Memory B cell (primary cell): ENCODE results near the gene ITSN2.

Experiments
- ATAC-seq: fragments of 150-1000 bp; cut with Tn5 transposase; 2 replicates; pipeline ENCODE4 v1.10.0; 2021; ENCODE audit warnings: low read depth, mild to moderate bottlenecking, moderate library complexity
- DNase-seq, 2 donors: peaks; one replicate each; pipeline ENCODE4 v3.0.0; 2022; ENCODE audit warnings: low spot score in 2 of 2
- H3K27ac Mint-ChIP-seq: one replicate; pipeline ENCODE4 v1.8.0; 2022; ENCODE audit warnings: mild to moderate bottlenecking, moderate library complexity, mixed read lengths
- H3K27me3 Mint-ChIP-seq: one replicate; pipeline ENCODE4 v1.8.0; 2022; ENCODE audit warnings: mixed read lengths
- H3K36me3 Mint-ChIP-seq: one replicate; pipeline ENCODE4 v1.8.0; 2022; ENCODE audit warnings: mild to moderate bottlenecking, mixed read lengths
- H3K4me1 Mint-ChIP-seq: one replicate; pipeline ENCODE4 v1.8.0; 2022; ENCODE audit warnings: mixed read lengths
- H3K4me3 Mint-ChIP-seq: one replicate; pipeline ENCODE4 v1.8.0; 2022; ENCODE audit warnings: mild to moderate bottlenecking, moderate library complexity, mixed read lengths
- H3K9me3 Mint-ChIP-seq: one replicate; pipeline ENCODE4 v1.8.0; 2022; ENCODE audit warnings: mixed read lengths

Gene ITSN2

DNA sequence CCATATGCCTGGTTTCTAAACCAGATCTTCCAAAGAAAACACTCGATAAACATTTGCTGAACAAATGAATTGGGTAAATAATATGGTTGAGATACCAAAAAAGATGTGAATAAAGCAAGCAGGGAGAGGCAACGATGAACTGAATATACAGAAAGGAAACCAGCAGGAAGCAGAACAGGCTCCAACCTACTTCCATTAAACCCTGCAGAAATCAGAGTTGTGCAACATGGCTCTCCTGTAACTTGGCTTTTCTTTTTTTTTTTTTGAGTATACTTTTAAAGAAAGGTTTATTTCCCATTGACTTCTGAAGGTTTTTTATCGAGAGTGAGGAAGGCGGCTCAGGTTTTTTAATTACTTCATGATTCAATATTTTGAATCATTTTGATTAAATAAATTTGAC is 23.5 kb downstream of the ITSN2 start:
- H3K27me3 Mint-ChIP-seq = no peaks in the 10 kb centered on the region
- no peak for ATAC-seq
- H3K4me3 Mint-ChIP-seq = no peak overlapping the region
- H3K36me3 Mint-ChIP-seq = peaks cover 15% of the 10 kb centered on the region
- DNase-seq = no peak
- peaks cover 58% of the 10 kb centered on the region for H3K4me1 Mint-ChIP-seq
- peaks cover 3% of the 10 kb centered on the region for H3K9me3 Mint-ChIP-seq
- peak overlapping the region; percentile 71 for H3K27ac Mint-ChIP-seq

DNA sequence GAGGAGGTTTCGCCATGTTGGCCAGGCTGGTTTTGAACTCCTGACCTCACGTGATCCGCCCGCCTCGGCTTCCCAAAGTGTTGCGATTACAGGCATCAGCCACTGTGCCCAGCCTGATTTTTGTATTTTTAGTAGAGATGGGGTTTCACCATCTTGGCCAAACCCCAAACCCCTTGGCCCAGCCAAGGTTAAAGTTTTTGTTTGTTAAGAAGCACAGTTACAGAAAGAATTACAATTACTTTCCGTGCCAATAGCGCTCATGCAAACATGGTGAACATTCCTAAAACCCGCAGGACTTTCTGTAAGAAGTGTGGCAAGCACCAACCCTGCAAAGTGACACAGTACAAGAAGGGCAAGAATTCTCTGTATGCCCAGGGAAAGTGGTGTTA is 26.1 kb downstream of the ITSN2 start:
- H3K36me3 Mint-ChIP-seq = peaks cover 8% of the 10 kb centered on the region
- H3K4me1 Mint-ChIP-seq = peaks cover 51% of the 10 kb centered on the region
- no peak for DNase-seq
- no peak for ATAC-seq
- H3K4me3 Mint-ChIP-seq = no peak overlapping the region
- H3K27me3 Mint-ChIP-seq = no peaks in the 10 kb centered on the region
- H3K9me3 Mint-ChIP-seq = peaks cover 3% of the 10 kb centered on the region
- H3K27ac Mint-ChIP-seq = peak overlapping the region; percentile 90

DNA sequence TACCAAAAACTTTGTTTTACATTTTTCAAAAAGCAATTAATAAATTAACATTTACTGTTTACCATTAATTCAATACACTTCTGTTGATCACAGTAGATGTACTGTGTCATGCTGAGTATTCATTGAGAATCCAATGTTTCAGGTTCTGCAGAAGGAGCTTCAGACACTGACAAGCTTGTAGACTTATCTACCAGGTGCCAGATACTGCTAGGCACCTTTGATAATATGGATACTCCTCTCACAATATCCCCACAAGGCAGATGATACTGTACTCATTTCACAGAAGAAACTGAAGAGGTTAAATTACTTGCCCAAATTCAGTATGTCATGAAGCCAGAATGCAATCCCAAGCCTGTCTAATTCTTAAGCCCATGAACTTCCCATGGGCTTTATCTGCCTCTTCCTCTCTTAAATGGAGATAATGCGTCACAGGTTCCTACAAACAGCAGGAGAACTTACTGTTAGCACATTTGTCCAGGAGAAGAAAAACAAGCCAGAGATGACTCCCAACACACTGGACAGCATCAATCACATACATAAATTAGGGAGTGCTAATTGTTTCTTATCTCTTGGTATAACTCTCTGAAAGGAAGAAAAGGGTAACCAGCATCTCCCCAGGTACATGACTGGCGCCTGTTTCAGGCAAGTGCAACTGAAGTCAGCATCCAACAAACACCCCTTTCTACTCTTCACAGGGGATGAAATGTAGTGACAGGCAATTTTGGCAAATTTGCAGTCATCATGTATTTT is 27.4 kb downstream of the ITSN2 start:
- H3K4me1 Mint-ChIP-seq = peaks cover 42% of the 10 kb centered on the region
- peaks cover 6% of the 10 kb centered on the region for H3K36me3 Mint-ChIP-seq
- peak overlapping the region; percentile 21 for H3K4me3 Mint-ChIP-seq
- H3K27me3 Mint-ChIP-seq = no peaks in the 10 kb centered on the region
- H3K27ac Mint-ChIP-seq = peak overlapping the region; percentile 90
- ATAC-seq = no peak
- peaks cover 3% of the 10 kb centered on the region for H3K9me3 Mint-ChIP-seq
- no peak for DNase-seq

DNA sequence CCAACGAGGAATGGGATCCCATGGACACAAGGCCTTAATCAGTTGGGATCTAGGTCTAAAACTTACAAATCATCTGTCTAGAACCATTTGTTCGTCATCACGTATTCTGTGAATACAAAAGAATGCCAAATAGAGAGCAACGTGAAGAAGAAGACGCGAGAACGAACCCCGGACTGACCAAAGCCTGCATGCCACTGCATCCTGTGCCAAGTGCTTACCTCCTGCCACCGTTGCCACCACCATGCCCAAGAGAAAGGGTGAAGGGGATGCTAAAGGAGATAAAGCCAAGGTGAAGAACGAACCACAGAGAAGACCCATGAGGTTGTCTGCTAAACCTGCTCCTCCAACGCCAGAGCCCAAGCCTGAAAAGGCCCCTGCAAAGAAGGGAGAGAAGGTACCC is 30.2 kb downstream of the ITSN2 start:
- Mint-ChIP-seq H3K4me3 (peak overlapping the region; percentile 85), H3K27me3 (no peaks in the 10 kb centered on the region), H3K27ac (peak overlapping the region; percentile 96), H3K4me1 (peaks cover 37% of the 10 kb centered on the region), H3K9me3 (no peaks in the 10 kb centered on the region), H3K36me3 (no peaks in the 10 kb centered on the region)
- ATAC-seq (peak; percentile 28), DNase-seq (peak in 1 of 2 donors; percentile 30)

DNA sequence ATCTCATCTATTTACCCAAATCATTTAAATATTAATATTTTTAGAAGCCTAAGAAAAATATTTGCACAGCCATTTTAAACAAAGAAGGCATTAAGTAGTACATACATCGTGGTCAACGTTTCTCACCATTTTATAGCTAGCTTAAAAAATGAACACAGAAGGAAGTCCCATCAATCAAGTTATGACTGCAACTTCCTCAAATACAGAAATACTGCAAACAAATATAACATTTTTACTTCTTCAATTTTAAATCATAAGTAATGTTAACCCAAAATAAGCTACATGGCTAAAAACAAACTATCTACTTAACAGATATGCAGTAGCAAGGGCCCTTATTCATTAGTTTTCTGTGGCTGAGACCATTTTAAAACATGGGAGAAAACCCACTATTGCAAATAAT is 30.6 kb downstream of the ITSN2 start:
- H3K4me1 Mint-ChIP-seq = peaks cover 39% of the 10 kb centered on the region
- DNase-seq = no peak
- peak; percentile 82 for ATAC-seq
- no peaks in the 10 kb centered on the region for H3K27me3 Mint-ChIP-seq
- peak overlapping the region; percentile 85 for H3K4me3 Mint-ChIP-seq
- no peaks in the 10 kb centered on the region for H3K9me3 Mint-ChIP-seq
- H3K27ac Mint-ChIP-seq = peak overlapping the region; percentile 96
- H3K36me3 Mint-ChIP-seq = no peaks in the 10 kb centered on the region

DNA sequence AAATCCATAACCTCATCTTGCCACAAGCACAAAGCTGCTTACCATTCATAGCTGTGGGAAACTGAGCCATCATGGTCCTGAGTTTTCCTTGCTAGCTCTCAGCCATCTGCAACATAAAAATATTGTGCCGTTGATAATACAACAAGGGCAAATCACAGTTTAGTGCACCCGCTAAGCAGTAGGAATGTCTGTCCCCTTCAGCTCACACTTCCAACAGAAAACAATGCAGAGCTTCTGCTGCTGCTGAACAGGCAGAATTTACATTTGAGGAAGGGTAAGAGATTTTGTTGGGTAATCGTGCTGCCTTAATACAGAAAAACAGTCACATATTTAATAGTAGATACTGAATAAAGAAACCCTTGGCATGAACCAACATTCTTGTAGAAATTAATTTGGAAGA is 32.3 kb downstream of the ITSN2 start:
- Mint-ChIP-seq H3K27me3 (no peaks in the 10 kb centered on the region), H3K27ac (peak overlapping the region; percentile 47), H3K9me3 (no peaks in the 10 kb centered on the region), H3K4me3 (no peak overlapping the region), H3K4me1 (peaks cover 33% of the 10 kb centered on the region), H3K36me3 (peaks cover 3% of the 10 kb centered on the region)
- ATAC-seq (no peak), DNase-seq (no peak)

DNA sequence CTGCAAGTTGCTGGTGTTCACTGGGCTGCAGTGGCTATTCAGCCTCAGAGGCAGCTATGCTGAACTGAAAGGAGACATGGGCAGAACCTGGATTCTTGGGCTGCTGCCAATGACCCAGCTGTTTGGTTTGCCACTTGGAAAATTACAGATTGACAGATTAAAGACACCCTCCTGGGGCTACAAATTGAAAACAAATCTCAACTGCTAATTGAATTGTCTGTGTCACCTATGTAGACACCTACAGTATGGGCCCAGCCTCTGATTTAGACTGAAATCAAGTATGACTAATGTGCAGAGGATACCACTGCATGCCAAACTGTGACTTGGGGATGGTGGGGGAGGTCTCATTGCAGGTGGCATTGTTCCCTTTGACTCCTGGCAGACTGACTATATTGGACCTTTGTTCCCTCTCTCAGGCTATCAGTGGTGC is 42.8 kb downstream of the ITSN2 start:
- H3K36me3 Mint-ChIP-seq = peaks cover 14% of the 10 kb centered on the region
- peaks cover 22% of the 10 kb centered on the region for H3K4me1 Mint-ChIP-seq
- ATAC-seq (no peak), DNase-seq (no peak)
- H3K9me3 Mint-ChIP-seq = peaks cover 2% of the 10 kb centered on the region
- no peaks in the 10 kb centered on the region for H3K27me3 Mint-ChIP-seq
- H3K4me3 Mint-ChIP-seq = no peak overlapping the region
- H3K27ac Mint-ChIP-seq = peak overlapping the region; percentile 78

DNA sequence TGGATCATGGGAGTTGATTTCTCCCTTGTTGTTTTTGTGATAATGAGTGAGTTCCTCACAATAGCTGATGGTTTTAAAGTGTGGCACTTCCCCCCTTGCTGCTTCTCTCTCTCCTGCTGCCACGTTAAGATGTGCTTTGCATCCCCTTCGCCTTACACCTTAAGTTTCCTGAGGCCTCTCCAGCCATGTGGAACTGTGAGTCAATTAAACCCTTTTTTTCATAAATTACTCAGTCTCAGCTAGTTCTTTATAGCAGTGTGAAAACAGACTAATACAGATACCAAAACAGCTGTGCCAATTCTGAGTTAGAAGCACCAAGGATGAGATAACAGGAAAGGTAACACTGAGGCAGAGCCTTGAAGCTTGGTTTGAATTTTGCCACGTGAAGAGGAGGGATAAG is 44.7 kb downstream of the ITSN2 start:
- Mint-ChIP-seq H3K4me3 (peak overlapping the region; percentile 21), H3K27ac (peak overlapping the region; percentile 91)

DNA sequence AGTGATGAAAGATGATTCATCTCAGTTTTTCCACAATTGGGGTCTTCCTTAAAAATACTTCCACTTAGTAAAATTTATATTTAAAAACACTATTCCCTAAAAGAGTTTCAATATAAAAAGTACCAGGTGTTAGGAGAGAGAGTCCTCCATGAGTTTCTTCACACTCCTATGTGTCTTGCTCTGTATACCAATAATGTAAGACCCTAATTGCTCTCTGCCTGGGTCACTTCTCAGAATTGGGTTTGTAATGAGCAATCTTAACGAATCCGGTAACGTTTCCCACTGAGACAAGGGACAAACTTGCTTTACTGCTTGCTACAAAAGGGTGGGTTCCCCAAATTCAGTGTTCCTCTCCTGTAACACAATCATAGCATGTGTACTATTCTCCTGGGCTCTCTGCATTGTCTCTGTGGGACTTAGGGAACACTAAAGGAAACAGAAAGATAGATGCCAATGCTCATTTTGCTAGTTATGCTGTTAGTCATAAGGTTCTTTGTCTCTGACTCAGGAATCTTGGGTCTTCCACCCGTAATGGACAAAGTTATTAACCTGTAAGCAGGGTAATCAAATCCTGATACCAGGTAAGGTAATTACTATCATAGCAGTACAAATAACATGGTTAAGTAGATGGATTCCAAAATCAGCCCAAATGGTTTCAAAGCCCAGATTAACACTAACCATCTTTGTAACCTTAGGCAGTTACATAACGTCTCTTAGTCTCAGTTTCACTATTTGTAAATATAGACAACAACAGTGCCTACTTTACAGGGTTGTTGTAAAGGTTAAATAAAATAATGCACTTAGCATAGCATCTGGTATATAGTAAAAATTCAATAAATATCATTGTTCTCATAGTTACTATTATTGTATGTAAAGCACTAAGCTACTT is 46.3 kb downstream of the ITSN2 start:
- Mint-ChIP-seq H3K4me1 (peaks cover 17% of the 10 kb centered on the region), H3K4me3 (no peak overlapping the region), H3K27ac (peak overlapping the region; percentile 92), H3K27me3 (no peaks in the 10 kb centered on the region), H3K9me3 (peaks cover 2% of the 10 kb centered on the region), H3K36me3 (peaks cover 16% of the 10 kb centered on the region)
- ATAC-seq = no peak
- no peak for DNase-seq

More for the DNA sequence above, 44.7 kb downstream of the ITSN2 start:
- DNase-seq = peak in 1 of 2 donors; percentile 29
- ATAC-seq = peak; percentile 87
- Mint-ChIP-seq H3K4me1 (peaks cover 22% of the 10 kb centered on the region), H3K9me3 (peaks cover 2% of the 10 kb centered on the region), H3K36me3 (peaks cover 17% of the 10 kb centered on the region), H3K27me3 (no peaks in the 10 kb centered on the region)

DNA sequence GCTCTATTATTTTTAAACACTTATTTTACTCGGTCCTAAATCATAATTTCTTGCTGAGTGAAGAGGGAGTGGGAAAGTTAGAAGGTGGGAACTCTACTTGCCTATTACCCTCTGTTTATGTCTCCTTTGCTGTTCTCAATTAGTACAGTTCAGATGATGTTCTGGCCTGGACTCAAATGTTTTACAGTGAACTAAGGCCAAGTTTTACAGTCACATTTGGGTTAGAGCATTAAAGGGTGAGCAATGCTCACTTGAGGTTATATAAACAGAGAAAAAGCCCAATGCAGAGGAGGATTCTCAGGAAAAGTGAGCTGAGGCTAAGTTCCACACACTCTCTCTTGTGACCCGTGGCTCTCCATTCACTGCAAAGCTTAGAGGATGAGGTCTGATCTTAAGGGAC is 52.4 kb downstream of the ITSN2 start:
- Mint-ChIP-seq H3K27me3 (no peaks in the 10 kb centered on the region), H3K36me3 (peaks cover 24% of the 10 kb centered on the region), H3K4me3 (no peak overlapping the region), H3K27ac (peak overlapping the region; percentile 1), H3K9me3 (no peaks in the 10 kb centered on the region), H3K4me1 (no peaks in the 10 kb centered on the region)
- ATAC-seq (no peak), DNase-seq (no peak)

DNA sequence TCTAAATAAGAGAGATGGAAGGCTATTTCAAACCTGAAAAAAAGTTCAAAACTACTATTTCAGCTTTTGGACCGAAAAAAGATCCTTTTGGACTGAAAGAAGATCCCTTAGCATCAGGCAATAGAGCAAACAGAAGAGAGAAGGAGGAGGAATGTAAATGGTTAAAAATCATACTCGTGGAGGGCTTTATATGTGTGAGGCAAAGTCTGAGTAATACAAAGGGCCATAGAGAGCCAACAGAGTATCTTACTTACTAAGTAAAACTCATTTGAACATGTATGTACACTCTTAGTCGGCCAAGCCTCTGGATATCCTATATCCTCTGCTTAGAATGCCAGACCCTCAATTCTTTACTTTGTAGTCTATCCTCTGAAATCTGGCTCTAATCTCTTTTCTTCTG is 55.7 kb downstream of the ITSN2 start:
- Mint-ChIP-seq H3K27ac (peak overlapping the region; percentile 58), H3K27me3 (no peaks in the 10 kb centered on the region), H3K4me1 (peaks cover 2% of the 10 kb centered on the region), H3K36me3 (peaks cover 28% of the 10 kb centered on the region), H3K4me3 (no peak overlapping the region), H3K9me3 (no peaks in the 10 kb centered on the region)
- ATAC-seq = no peak
- DNase-seq = no peak

DNA sequence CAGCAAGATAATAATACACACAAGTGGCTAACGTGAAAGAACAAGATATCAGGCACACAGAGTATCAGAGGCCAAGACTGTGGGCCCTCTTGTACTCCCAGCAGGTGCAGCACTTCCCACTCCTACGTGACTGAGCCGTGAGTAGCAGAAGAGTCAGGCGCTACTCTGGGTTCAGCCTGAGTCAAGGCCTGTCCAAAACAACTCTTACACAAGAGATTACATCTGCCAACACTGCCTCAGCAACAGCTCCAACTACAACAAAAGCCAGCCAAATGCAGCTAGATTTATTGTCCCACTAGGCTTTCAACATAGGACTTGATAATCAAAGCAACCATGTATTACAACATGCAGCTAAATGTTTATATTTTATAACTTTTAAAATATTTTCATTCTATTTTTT is 56.2 kb downstream of the ITSN2 start:
- Mint-ChIP-seq H3K36me3 (peaks cover 31% of the 10 kb centered on the region), H3K4me1 (peaks cover 2% of the 10 kb centered on the region), H3K27ac (no peak overlapping the region), H3K9me3 (no peaks in the 10 kb centered on the region), H3K27me3 (no peaks in the 10 kb centered on the region), H3K4me3 (no peak overlapping the region)
- ATAC-seq (no peak), DNase-seq (no peak)

DNA sequence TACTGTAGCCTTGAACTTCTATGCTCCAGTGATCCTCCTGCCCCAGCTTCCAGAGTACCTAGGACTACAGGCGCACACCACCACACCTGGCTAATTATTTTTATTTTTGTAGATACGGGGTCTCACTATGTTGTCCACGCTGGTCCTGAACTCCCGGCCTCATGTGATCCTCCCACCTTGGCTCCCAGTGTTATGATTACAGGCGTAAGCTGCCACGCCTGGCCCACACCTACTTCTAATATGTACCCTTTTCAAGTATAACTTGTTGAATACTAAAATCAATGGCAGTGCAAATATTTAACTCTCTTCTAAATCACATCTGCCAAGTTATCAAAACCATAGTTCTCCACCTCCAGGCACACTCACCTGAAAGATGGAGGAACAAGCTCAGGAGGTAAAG is 58.7 kb downstream of the ITSN2 start:
- no peak for ATAC-seq
- Mint-ChIP-seq H3K4me1 (peaks cover 5% of the 10 kb centered on the region), H3K4me3 (no peak overlapping the region), H3K27me3 (no peaks in the 10 kb centered on the region), H3K9me3 (no peaks in the 10 kb centered on the region), H3K36me3 (peaks cover 32% of the 10 kb centered on the region), H3K27ac (no peak overlapping the region)
- DNase-seq = no peak

DNA sequence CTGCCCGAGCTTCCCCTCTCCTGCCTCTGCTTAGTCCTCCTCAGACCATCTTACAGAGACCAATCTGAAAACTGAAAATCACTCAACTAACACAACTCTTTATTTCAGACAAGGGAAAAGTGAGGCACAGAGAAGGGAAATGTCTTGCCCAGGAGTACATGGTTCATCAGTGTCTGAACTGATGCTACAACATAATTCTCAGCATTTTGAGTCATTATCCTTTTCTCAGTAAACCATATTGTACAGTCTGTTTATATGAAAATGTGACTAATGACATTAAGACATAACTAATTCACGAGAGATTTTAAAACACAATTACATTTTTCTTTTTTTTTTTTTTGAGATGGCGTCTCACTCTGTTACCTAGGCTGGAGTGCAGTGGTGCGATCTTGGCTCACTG is 62.7 kb downstream of the ITSN2 start:
- ATAC-seq (no peak), DNase-seq (no peak)
- H3K9me3 Mint-ChIP-seq = no peaks in the 10 kb centered on the region
- H3K36me3 Mint-ChIP-seq = peaks cover 39% of the 10 kb centered on the region
- peak overlapping the region; percentile 77 for H3K27ac Mint-ChIP-seq
- H3K4me1 Mint-ChIP-seq = peaks cover 5% of the 10 kb centered on the region
- no peak overlapping the region for H3K4me3 Mint-ChIP-seq
- H3K27me3 Mint-ChIP-seq = no peaks in the 10 kb centered on the region
